H9 (cell line): ENCODE results near the gene IGFBP1. TPM values are rescaled to one million over a fixed set of nuclear protein-coding genes. Genes with fewer than 3 reads are reported as not detected.
"Not testable (repeated sequence)": the region's sequence is repeated elsewhere in the genome, so short reads cannot be mapped to it uniquely, and the experiment has no call there.

Experiments used
- DNase-seq: peaks from one replicate; pipeline ENCODE4 v3.0.0-alpha.2; 2017
- H2AFZ ChIP-seq: one replicate; pipeline ENCODE4 v1.6.1; 2013; ENCODE audit warnings: mild to moderate bottlenecking, low read length, control low read depth, moderate library complexity
- H2AK5ac ChIP-seq: 2 replicates; pipeline ENCODE4 v1.6.1; 2013; ENCODE audit warnings: low read length, control low read depth, mixed read lengths; ENCODE audit not compliant: insufficient read length
- H2BK120ac ChIP-seq: one replicate; pipeline ENCODE4 v1.6.1; 2013; ENCODE audit warnings: low read depth, mild to moderate bottlenecking, low read length, control low read depth, inconsistent platforms; ENCODE audit not compliant: poor library complexity, severe bottlenecking
- H2BK12ac ChIP-seq: 2 replicates; pipeline ENCODE4 v1.6.1; 2013; ENCODE audit warnings: low read length, control low read depth, mixed read lengths, low read depth; ENCODE audit not compliant: insufficient read length
- H2BK15ac ChIP-seq: 2 replicates; pipeline ENCODE4 v1.6.1; 2013; ENCODE audit warnings: low read depth, low read length, control low read depth
- H2BK20ac ChIP-seq: one replicate; pipeline ENCODE4 v1.6.1; 2013; ENCODE audit warnings: low read depth, mild to moderate bottlenecking, low read length, control low read depth, inconsistent platforms; ENCODE audit not compliant: poor library complexity, severe bottlenecking
- H2BK5ac ChIP-seq: 2 replicates; pipeline ENCODE4 v1.6.1; 2013; ENCODE audit warnings: low read length, control low read depth, mixed read lengths; ENCODE audit not compliant: insufficient read length
- H3K14ac ChIP-seq: 2 replicates; pipeline ENCODE4 v1.6.1; 2013; ENCODE audit warnings: low read length, control low read depth; ENCODE audit not compliant: insufficient read depth
- H3K18ac ChIP-seq: 2 replicates; pipeline ENCODE4 v1.6.1; 2013; ENCODE audit warnings: low read depth, mild to moderate bottlenecking, mixed read lengths, low read length, control low read depth; ENCODE audit not compliant: insufficient read length
- H3K23ac ChIP-seq: 2 replicates; pipeline ENCODE4 v1.6.1; 2013; ENCODE audit warnings: low read length, control low read depth, mixed read lengths, low read depth; ENCODE audit not compliant: insufficient read length
- H3K23me2 ChIP-seq: 2 replicates; pipeline ENCODE4 v1.6.1; 2013; ENCODE audit warnings: low read depth, mild to moderate bottlenecking, mixed read lengths, low read length, control low read depth; ENCODE audit not compliant: insufficient read length, poor library complexity, severe bottlenecking
- H3K27ac ChIP-seq: 2 replicates; pipeline ENCODE4 v1.5.1; 2013; ENCODE audit warnings: low read length, control low read depth, mixed read lengths, low read depth; ENCODE audit not compliant: insufficient read length
- H3K27me3 ChIP-seq: 2 replicates; pipeline ENCODE4 v1.6.1; 2013; ENCODE audit warnings: low read length, control low read depth, inconsistent platforms; ENCODE audit not compliant: insufficient read depth
- H3K4ac ChIP-seq: 2 replicates; pipeline ENCODE4 v1.6.1; 2013; ENCODE audit warnings: low read depth, mild to moderate bottlenecking, control low read depth, inconsistent platforms, low read length, moderate library complexity
- H3K4me1 ChIP-seq: 2 replicates; pipeline ENCODE4 v1.6.1; 2013; ENCODE audit warnings: low read length, control low read depth, inconsistent platforms; ENCODE audit not compliant: insufficient read depth
- H3K4me2 ChIP-seq: 2 replicates; pipeline ENCODE4 v1.6.1; 2013; ENCODE audit warnings: low read length, control low read depth, mixed read lengths; ENCODE audit not compliant: insufficient read length, insufficient read depth
- H3K56ac ChIP-seq: 2 replicates; pipeline ENCODE4 v1.6.1; 2013; ENCODE audit warnings: low read depth, mild to moderate bottlenecking, mixed read lengths, low read length, control low read depth; ENCODE audit not compliant: insufficient read length
- H3K79me1 ChIP-seq: 2 replicates; pipeline ENCODE4 v1.6.1; 2013; ENCODE audit warnings: low read depth, mild to moderate bottlenecking, moderate library complexity, low read length, control low read depth, inconsistent platforms; ENCODE audit not compliant: insufficient read depth, poor library complexity, severe bottlenecking
- H3K79me2 ChIP-seq: 2 replicates; pipeline ENCODE4 v1.6.1; 2013; ENCODE audit warnings: low read length, control low read depth, inconsistent platforms; ENCODE audit not compliant: insufficient read depth
- H3K9ac ChIP-seq: 2 replicates; pipeline ENCODE4 v1.6.1; 2013; ENCODE audit warnings: low read length, control low read depth, mixed read lengths; ENCODE audit not compliant: insufficient read length; ENCODE audit errors: extremely low read depth
- H3K9me3 ChIP-seq: one replicate; pipeline ENCODE4 v1.6.1; 2013; ENCODE audit warnings: low read depth, low read length, inconsistent platforms; ENCODE audit not compliant: control insufficient read depth
- H3T11ph ChIP-seq: one replicate; pipeline ENCODE4 v1.6.1; 2013; ENCODE audit warnings: mild to moderate bottlenecking, low read length, control low read depth, inconsistent platforms
- H4K20me1 ChIP-seq: one replicate; pipeline ENCODE4 v1.6.1; 2013; ENCODE audit not compliant: control insufficient read depth, insufficient read length, insufficient read depth
- H4K5ac ChIP-seq: 2 replicates; pipeline ENCODE4 v1.6.1; 2013; ENCODE audit warnings: low read depth, mild to moderate bottlenecking, mixed read lengths, low read length, control low read depth; ENCODE audit not compliant: insufficient read length
- H4K8ac ChIP-seq: replicated peaks from 2 replicates; pipeline ENCODE4 v1.6.1; 2013; ENCODE audit warnings: low read length, control low read depth, mixed read lengths, low read depth; ENCODE audit not compliant: insufficient read length
- H4K91ac ChIP-seq: 2 replicates; pipeline ENCODE4 v1.6.1; 2013; ENCODE audit warnings: low read depth, mild to moderate bottlenecking, moderate library complexity, mixed read lengths, low read length, control low read depth; ENCODE audit not compliant: insufficient read length
- H3K27ac Mint-ChIP-seq, 3 experiments: 2 replicates in 2 of 3; 3 replicates in 1 of 3; pipeline ENCODE4 v1.8.0; 2020 to 2021; ENCODE audit warnings: mixed read lengths in 3 of 3, mild to moderate bottlenecking in 1 of 3, moderate library complexity in 1 of 3
- H3K27me3 Mint-ChIP-seq: 2 replicates; pipeline ENCODE4 v1.8.0; 2021; ENCODE audit warnings: low read depth, mild to moderate bottlenecking, moderate library complexity, mixed read lengths
- H3K36me3 Mint-ChIP-seq, 3 experiments: 2 replicates in 2 of 3; 3 replicates in 1 of 3; pipeline ENCODE4 v1.8.0; 2020 to 2021; ENCODE audit warnings: low read depth in 3 of 3, mixed read lengths in 3 of 3; ENCODE audit not compliant: insufficient read depth in 1 of 3
- H3K4me1 Mint-ChIP-seq, 2 experiments: 2 replicates each; pipeline ENCODE4 v1.8.0; 2020; ENCODE audit warnings: mixed read lengths in 2 of 2
- H3K4me3 Mint-ChIP-seq, 2 experiments: 2 replicates in 1 of 2; 3 replicates in 1 of 2; pipeline ENCODE4 v1.8.0; 2020 to 2021; ENCODE audit warnings: mild to moderate bottlenecking in 2 of 2, mixed read lengths in 2 of 2, moderate library complexity in 1 of 2
- H3K9me3 Mint-ChIP-seq, 2 experiments: 2 replicates in 1 of 2; 3 replicates in 1 of 2; pipeline ENCODE4 v1.8.0; 2020; ENCODE audit warnings: mild to moderate bottlenecking in 2 of 2, mixed read lengths in 2 of 2, moderate library complexity in 1 of 2
- WGBS: extraction: QIAGEN DNeasy Blood & Tissue Kit; methylation state at CpG from one replicate; pipeline ENCODE4 v1.1.7; 2013; ENCODE audit warnings: missing lambda C conversion rate, low lambda C conversion rate, mixed read lengths; ENCODE audit not compliant: insufficient read length; ENCODE audit errors: extremely low coverage; 5-methylcytosine and 5-hydroxymethylcytosine counted together
- total RNA-seq: library from RNA; stranded (reverse); gene quantifications from 2 replicates; pipeline ENCODE4 v1.2.1, GENCODE V29; 2021
- TF ChIP-seq, protein P1 (sequence below): fragments of 200-600 bp; sonication (generic); conservative IDR thresholded peaks from 3 replicates; pipeline ENCODE4 v1.8.0; 2021; ENCODE audit warnings: antibody characterized with exemption, mild to moderate bottlenecking

IGFBP1 gene
- total RNA-seq, 1 experiment from 2014 or later = not detected

DNA sequence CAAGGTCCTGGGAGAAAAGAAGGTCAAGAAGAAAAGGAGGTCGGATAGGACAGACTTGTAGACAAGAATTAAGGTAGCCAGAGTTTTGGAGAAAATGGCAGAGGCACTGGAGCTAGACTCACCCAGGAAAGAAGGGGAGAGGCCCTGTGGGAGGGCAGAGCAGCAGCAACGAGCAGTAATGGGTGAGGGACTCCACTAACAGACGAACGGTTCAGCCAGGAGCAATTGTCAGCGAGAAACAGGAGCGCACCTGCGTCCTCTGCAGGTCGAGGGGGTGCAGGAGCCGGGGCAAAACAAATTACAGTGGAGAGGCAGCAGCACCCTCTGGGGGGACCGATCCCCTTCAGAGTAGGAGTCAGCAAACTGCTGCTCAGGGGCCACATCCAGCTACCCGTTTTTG is 51.3 kb downstream of the IGFBP1 start:
- no peak overlapping the region for H3K23ac ChIP-seq

GRCh38 chr7:45940237-45940781 is 52.0 kb downstream of the IGFBP1 start:
- not testable (repeated sequence) for H3K4me1 Mint-ChIP-seq, H3K4me3 Mint-ChIP-seq, H3K9me3 ChIP-seq, H3K56ac ChIP-seq, H3T11ph ChIP-seq, H3K36me3 Mint-ChIP-seq, H4K91ac ChIP-seq, H3K23me2 ChIP-seq, H2BK15ac ChIP-seq, H2AFZ ChIP-seq, H2BK120ac ChIP-seq, H4K5ac ChIP-seq, H4K20me1 ChIP-seq, H2BK20ac ChIP-seq, H3K79me2 ChIP-seq, H3K79me1 ChIP-seq, H2AK5ac ChIP-seq, H3K27me3 Mint-ChIP-seq, H3K27ac Mint-ChIP-seq, H3K9me3 Mint-ChIP-seq, H3K4me1 ChIP-seq, H3K27me3 ChIP-seq, DNase-seq, H2BK12ac ChIP-seq, H3K9ac ChIP-seq, H3K4ac ChIP-seq, H3K18ac ChIP-seq, H3K4me2 ChIP-seq, H2BK5ac ChIP-seq, H3K27ac ChIP-seq, H4K8ac ChIP-seq, H3K14ac ChIP-seq, H3K23ac ChIP-seq
- WGBS = no CpG with 5 or more reads among the region's 14 CpGs

More for the DNA sequence above, 51.3 kb downstream of the IGFBP1 start:
- Histone ChIP-seq H3K27ac (no peak overlapping the region), H3T11ph (no peak overlapping the region), H3K9ac (no peak overlapping the region), H3K27me3 (no peaks in the 10 kb centered on the region), H3K4me1 (no peaks in the 10 kb centered on the region), H2BK15ac (no peak overlapping the region), H2AK5ac (no peak overlapping the region), H3K4ac (no peak overlapping the region), H3K18ac (no peak overlapping the region), H4K91ac (no peak overlapping the region), H3K14ac (no peak overlapping the region), H4K20me1 (no peaks in the 10 kb centered on the region), H4K8ac (no peak overlapping the region), H2BK5ac (no peak overlapping the region), H2BK120ac (no peak overlapping the region), H3K23me2 (no peaks in the 10 kb centered on the region), H3K9me3 (no peaks in the 10 kb centered on the region), H2BK12ac (no peak overlapping the region), H2BK20ac (no peak overlapping the region), H3K79me1 (no peaks in the 10 kb centered on the region), H3K79me2 (no peaks in the 10 kb centered on the region), H3K4me2 (no peak overlapping the region), H4K5ac (no peak overlapping the region), H3K56ac (no peak overlapping the region), H2AFZ (no peak overlapping the region)
- no peak overlapping the region for H3K4me3 Mint-ChIP-seq
- WGBS = no CpG with 5 or more reads among the region's 11 CpGs
- H3K27me3 Mint-ChIP-seq = peaks cover 5% of the 10 kb centered on the region
- peak overlapping the region in 1 of 3 experiments; percentile 16; a peak in 1 of 7 replicates for H3K27ac Mint-ChIP-seq
- TF ChIP-seq, protein P1, sequence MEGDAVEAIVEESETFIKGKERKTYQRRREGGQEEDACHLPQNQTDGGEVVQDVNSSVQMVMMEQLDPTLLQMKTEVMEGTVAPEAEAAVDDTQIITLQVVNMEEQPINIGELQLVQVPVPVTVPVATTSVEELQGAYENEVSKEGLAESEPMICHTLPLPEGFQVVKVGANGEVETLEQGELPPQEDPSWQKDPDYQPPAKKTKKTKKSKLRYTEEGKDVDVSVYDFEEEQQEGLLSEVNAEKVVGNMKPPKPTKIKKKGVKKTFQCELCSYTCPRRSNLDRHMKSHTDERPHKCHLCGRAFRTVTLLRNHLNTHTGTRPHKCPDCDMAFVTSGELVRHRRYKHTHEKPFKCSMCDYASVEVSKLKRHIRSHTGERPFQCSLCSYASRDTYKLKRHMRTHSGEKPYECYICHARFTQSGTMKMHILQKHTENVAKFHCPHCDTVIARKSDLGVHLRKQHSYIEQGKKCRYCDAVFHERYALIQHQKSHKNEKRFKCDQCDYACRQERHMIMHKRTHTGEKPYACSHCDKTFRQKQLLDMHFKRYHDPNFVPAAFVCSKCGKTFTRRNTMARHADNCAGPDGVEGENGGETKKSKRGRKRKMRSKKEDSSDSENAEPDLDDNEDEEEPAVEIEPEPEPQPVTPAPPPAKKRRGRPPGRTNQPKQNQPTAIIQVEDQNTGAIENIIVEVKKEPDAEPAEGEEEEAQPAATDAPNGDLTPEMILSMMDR = no peak
- DNase-seq = no peak
- H3K4me1 Mint-ChIP-seq = no peaks in the 10 kb centered on the region
- H3K36me3 Mint-ChIP-seq = peaks cover 2 to 5% (median 4%) of the 10 kb centered on the region in 3 experiments; a peak in 5 of 7 replicates
- peaks cover 0 to 9% of the 10 kb centered on the region in 2 experiments; a peak in 3 of 5 replicates for H3K9me3 Mint-ChIP-seq
